Measurements from ENCODE around the gene FLVCR1. TPM values are rescaled to one million over a fixed set of nuclear protein-coding genes. Genes with fewer than 3 reads are reported as not detected.

Gene FLVCR1
- total RNA-seq, 1 donor from 2014 or later, result 6.8 TPM

GRCh38 chr1:212864201-212864600 is 6.1 kb downstream of the FLVCR1 start:
- FAIRE-seq, result no peak
- Histone ChIP-seq H3K36me3 (ENCODE audit: control insufficient read depth, insufficient read depth, low read length) (peaks cover 5% of the 10 kb centered on the region), H3K27me3 (ENCODE audit: control insufficient read depth, insufficient read depth, low read length) (no peaks in the 10 kb centered on the region), H3K4me3 (ENCODE audit: low read depth, low read length) (no peak overlapping the region)
- no peak for DNase-seq (ENCODE audit: low read depth)
- TF ChIP-seq CTCF (IDR thresholded peaks at IDR 0.05; ENCODE audit: insufficient read depth, low read length, severe bottlenecking), result no peak

- no peaks in the 10 kb centered on the region for H3K27me3 ChIP-seq (ENCODE audit: control insufficient read depth, insufficient read depth, low read length)
- no peak for DNase-seq (ENCODE audit: low read depth)
- peaks cover 5% of the 10 kb centered on the region for H3K36me3 ChIP-seq (ENCODE audit: control insufficient read depth, insufficient read depth, low read length)
- FAIRE-seq, result no peak
- H3K4me3 ChIP-seq (ENCODE audit: low read depth, low read length), result no peak overlapping the region
- TF ChIP-seq CTCF (IDR thresholded peaks at IDR 0.05; ENCODE audit: insufficient read depth, low read length, severe bottlenecking), result no peak
Measured at GRCh38 chr1:212867192-212867591, 9.1 kb downstream of the FLVCR1 start.

- Histone ChIP-seq H3K27me3 (ENCODE audit: control insufficient read depth, insufficient read depth, low read length) (no peaks in the 10 kb centered on the region), H3K36me3 (ENCODE audit: control insufficient read depth, insufficient read depth, low read length) (peaks cover 1% of the 10 kb centered on the region), H3K4me3 (ENCODE audit: low read depth, low read length) (no peak overlapping the region)
- no peak for TF ChIP-seq CTCF (IDR thresholded peaks at IDR 0.05; ENCODE audit: insufficient read depth, low read length, severe bottlenecking)
- DNase-seq (ENCODE audit: low read depth) (no peak), FAIRE-seq (no peak)
Measured at GRCh38 chr1:212871976-212872375, 13.9 kb downstream of the FLVCR1 start.

GRCh38 chr1:212873518-212873917 is 15.4 kb downstream of the FLVCR1 start:
- Histone ChIP-seq H3K27me3 (ENCODE audit: control insufficient read depth, insufficient read depth, low read length) (no peaks in the 10 kb centered on the region), H3K36me3 (ENCODE audit: control insufficient read depth, insufficient read depth, low read length) (peaks cover 1% of the 10 kb centered on the region), H3K4me3 (ENCODE audit: low read depth, low read length) (no peak overlapping the region)
- FAIRE-seq (no peak), DNase-seq (ENCODE audit: low read depth) (no peak)
- no peak for TF ChIP-seq CTCF (IDR thresholded peaks at IDR 0.05; ENCODE audit: insufficient read depth, low read length, severe bottlenecking)

GRCh38 chr1:212878418-212878817 is 20.3 kb downstream of the FLVCR1 start:
- DNase-seq (ENCODE audit: low read depth) (no peak), FAIRE-seq (no peak)
- H3K36me3 ChIP-seq (ENCODE audit: control insufficient read depth, insufficient read depth, low read length), result peaks cover 1% of the 10 kb centered on the region

More at GRCh38 chr1:212878418-212878817, 20.3 kb downstream of the FLVCR1 start:
- Histone ChIP-seq H3K4me3 (ENCODE audit: low read depth, low read length) (no peak overlapping the region), H3K27me3 (ENCODE audit: control insufficient read depth, insufficient read depth, low read length) (no peaks in the 10 kb centered on the region)
- no peak for TF ChIP-seq CTCF (IDR thresholded peaks at IDR 0.05; ENCODE audit: insufficient read depth, low read length, severe bottlenecking)

All from bronchial epithelial cell (primary cell).